HG03097 (cell line): ENCODE results near the gene ADK.
"Not testable (repeated sequence)": the region's sequence is repeated elsewhere in the genome, so short reads cannot be mapped to it uniquely, and the experiment has no call there.

Experiments
- ATAC-seq: cut with Tn5 transposase; IDR thresholded peaks from one replicate; pipeline ENCODE4 v1.9.1; 2021; ENCODE audit not compliant: unreplicated experiment, low FRiP score

Gene ADK

DNA sequence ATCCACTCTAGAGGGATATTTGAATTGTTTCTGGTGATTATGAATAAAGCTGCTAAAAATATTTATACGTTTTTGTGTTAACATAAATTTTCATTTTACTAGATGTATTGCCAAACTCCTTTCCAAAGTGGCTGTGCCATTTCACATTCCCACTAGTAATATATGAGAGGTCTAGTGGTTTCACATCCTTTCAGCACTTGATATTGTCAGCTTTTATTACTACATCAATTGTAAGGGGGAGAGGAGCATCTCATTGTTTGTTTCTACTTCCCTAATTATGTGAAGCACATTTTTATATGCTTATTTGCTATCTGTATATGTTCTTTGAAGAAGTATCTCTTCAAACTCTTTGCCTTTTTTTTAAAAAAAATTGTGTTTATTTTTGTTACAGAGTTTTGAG is 184.5 kb downstream of the ADK start:
- ATAC-seq, result no peak

GRCh38 chr10:74337330-74338016 is 186.5 kb downstream of the ADK start:
- no peak for ATAC-seq

DNA sequence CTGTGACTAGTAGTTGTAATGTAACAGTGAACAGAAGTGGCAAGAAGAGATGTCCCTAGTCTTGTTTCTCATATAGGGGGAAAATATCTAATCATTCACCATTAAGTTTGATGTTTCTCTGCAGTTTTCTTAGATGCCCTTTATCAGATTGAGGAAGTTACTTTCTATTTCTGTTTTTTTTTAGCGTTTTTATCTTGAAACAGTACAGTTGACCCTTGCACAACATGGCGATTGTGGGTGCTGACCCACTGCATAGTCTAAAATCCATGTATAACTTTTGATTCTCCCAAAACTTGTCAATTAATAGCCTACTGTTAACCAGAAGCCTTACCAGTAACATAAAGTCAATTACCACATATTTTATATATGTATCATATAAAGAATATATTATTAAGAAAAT is 192.0 kb downstream of the ADK start:
- no peak for ATAC-seq

- no peak for ATAC-seq
Observed at GRCh38 chr10:74343804-74344203, 192.8 kb downstream of the ADK start.

DNA sequence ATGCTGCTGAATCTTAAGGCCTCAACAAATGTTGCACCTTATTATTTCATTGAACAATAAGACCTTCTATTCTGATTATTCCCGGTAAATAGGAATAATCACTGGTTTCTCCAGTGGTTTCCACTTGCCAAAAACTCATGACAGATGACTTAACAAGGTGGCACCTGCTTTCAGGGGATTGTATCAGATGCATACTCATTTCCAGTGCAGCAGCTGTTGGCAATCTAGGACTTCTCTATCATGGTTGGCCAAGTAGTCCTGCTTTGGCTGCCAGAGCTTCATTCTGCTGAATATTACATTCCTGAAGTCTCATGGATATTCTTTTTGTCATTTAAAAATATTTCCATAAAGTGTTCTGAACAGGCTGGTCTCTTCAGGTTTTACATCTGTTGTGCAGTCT is 193.3 kb downstream of the ADK start:
- ATAC-seq, result no peak

GRCh38 chr10:74347522-74347921 is 196.5 kb downstream of the ADK start:
- no peak for ATAC-seq

DNA sequence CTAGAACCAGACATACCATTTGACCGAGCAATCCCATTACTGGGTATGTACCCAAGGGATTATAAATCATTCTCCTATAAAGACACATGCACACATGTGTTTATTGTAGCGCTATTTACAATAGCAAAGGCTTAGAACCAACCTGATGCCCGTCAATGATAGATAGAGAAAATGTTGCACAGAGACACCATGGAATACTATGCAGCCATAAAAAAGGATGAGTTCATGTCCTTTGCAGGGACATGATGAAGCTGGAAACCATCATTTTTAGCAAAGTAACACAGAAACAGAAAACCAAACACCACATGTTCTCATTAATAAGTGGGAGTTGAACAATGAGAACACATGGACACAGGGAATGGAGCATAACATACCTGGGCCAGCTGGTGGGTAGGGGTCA is 202.0 kb downstream of the ADK start:
- ATAC-seq, result not testable (repeated sequence)

DNA sequence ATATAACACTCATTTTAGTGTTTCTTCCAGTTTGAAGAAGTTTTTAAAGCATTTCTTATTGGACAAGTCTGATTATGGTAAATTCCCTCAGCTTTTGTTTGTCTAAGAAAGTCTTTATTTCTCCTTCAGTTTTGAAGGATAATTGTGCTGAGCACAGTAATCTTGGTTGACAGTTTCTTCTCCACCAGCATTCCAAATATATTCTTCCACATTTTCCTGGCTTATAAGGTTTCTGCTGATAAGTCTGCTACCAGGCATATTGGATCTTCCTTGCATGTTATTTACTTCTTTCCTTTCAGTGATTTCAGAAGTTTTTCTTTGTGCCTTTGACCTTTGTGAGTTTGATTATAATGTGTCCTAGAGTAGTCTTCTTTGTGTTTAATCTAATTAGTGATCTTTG is 210.7 kb downstream of the ADK start:
- no peak for ATAC-seq

DNA sequence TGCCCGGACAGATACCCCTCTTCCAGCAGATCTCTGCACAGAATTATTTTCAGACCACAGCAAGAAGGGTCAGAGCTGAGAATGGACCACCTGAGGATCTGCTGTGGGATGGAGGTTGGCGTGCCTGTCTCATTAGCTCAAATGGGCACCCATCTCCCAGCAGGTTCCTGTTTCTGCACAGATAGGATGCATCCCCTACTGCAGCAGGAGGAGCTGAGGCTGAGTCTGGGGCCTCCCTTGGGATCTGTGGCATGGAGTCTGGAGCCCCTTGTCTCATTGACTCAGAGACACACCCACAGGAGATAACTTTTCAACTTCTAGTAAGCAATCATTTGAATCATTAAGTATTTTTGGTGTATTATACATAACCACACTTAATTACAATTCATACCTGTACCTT is 212.7 kb downstream of the ADK start:
- ATAC-seq, result no peak

GRCh38 chr10:74365109-74365508 is 214.1 kb downstream of the ADK start:
- ATAC-seq, result no peak

GRCh38 chr10:74371696-74372095 is 220.7 kb downstream of the ADK start:
- ATAC-seq, result no peak

- ATAC-seq, result no peak
Observed at GRCh38 chr10:74373059-74373458, 222.0 kb downstream of the ADK start.

DNA sequence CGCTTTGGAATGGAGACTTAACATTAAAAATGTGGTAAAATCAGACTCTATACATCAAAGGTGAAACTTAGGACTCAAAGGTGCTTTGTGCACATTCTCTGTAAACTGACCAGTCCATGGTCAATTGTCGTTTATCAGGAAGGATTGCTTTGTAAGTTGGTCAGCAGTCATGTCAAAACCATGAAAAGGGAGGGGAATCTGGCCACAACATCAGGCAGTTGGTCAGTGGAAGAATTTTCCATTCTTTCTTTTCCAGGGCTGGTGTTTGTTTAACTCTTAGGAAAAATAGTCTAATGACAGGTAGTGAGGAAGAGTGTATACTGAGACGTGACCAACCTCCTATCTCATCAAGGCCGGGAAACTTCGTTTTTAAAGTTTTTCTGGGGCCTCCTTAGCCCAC is 226.5 kb downstream of the ADK start:
- no peak for ATAC-seq

DNA sequence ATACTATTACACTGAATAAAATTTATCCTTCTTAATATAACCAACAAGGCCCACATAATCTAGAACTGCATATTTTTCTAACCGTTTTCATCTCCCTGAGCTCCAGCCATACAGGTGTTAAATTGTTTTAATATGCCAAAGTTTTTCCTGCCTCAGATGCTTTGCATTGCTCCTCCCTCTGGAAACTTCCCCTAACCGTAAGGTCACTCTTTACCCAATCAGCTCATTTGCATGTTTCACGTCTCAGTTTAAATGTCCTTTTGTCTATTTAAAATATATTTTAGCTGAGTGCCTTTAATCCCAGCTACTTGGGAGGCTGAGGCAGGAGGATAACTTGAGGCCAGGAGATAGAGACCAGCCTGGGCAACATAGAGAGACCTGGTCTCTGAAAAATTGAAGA is 228.5 kb downstream of the ADK start:
- ATAC-seq, result no peak

DNA sequence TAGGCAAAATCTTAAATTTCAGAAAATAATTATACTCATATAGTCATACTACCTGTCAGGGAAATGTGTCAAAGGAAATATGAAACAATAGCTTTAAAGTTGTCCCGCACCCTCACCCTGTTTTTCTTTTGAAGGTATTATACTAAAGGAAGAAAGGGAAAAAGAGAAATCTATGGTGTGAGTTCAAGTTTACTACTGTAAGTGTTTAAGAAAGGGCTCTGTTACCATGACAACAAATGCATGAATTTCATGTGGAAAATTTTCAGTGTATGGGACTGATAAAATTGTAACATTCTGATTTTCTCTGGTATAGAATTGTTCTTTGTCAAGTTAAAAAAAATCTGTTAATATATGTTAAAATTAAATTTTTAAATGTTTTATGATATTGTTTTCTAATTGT is 229.8 kb downstream of the ADK start:
- ATAC-seq, result no peak

- ATAC-seq, result no peak
Observed at GRCh38 chr10:74381291-74381853, 230.4 kb downstream of the ADK start.

DNA sequence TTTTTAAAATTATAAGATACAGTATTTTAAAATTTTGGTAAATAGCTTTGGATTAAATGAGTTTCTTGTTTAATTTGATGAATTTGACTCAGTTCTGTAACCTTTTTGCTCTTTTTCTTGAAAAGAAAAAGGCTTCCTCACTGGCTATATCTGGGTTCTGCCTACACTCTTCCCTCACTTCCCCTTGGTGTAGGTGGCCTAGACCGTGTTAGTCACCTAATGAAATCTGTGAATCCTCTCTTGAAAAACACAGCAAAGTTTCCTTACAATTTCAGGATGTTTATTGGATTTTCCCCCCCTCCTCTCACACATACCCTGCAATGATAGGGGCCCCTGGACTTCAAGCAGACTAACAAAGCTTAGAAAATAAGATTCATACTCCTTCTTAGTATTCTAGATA is 231.6 kb downstream of the ADK start:
- no peak for ATAC-seq

GRCh38 chr10:74383642-74384041 is 232.6 kb downstream of the ADK start:
- ATAC-seq, result no peak

GRCh38 chr10:74384615-74385183 is 233.7 kb downstream of the ADK start:
- ATAC-seq, result no peak

DNA sequence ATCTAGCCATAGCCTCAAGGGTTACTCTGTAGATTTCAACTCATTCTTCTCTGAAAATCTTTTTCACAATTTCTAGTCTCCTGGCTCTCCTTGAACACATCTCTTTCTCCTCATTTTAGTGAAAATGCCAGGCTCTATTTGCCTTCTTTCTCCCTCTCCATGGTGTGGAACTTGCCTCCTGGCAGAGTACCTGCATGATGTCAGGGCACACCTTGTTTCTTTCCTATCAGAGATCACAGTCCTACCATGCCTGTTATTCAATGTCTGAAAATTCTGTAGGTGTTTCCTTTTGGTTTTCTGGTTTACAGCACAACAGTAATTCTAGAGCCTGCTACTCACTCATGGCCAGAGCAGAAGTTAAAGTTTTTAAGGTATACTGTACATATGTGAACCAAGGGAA is 237.8 kb downstream of the ADK start:
- ATAC-seq, result no peak

GRCh38 chr10:74391786-74392185 is 240.8 kb downstream of the ADK start:
- ATAC-seq, result no peak

- no peak for ATAC-seq
Observed at GRCh38 chr10:74394416-74394969, 243.5 kb downstream of the ADK start.
